Measurements from ENCODE around the gene POLD3.
A peak's percentile ranks its signal among the peaks of the same experiment; 100 is the strongest.

Gene POLD3

DNA sequence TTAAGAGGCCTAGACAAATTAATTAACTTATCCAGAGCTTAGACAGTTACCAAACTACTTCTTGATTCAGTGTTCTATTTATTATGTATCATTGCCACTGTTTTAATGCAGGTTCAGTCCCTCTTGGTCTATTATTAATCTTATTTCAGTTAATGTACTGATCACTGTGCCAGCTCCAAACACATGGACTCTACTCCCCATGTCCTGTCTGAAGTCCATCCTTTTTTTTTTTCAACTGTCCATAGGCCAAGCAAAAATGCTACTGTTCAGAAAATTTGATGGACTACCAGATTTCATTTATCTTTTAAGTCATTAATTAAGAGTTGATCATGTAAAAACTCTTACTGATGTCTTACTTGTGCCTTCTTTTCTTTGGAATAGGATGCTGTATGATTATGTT is 11.9 kb downstream of the POLD3 start:
- TF ChIP-seq, protein P1, sequence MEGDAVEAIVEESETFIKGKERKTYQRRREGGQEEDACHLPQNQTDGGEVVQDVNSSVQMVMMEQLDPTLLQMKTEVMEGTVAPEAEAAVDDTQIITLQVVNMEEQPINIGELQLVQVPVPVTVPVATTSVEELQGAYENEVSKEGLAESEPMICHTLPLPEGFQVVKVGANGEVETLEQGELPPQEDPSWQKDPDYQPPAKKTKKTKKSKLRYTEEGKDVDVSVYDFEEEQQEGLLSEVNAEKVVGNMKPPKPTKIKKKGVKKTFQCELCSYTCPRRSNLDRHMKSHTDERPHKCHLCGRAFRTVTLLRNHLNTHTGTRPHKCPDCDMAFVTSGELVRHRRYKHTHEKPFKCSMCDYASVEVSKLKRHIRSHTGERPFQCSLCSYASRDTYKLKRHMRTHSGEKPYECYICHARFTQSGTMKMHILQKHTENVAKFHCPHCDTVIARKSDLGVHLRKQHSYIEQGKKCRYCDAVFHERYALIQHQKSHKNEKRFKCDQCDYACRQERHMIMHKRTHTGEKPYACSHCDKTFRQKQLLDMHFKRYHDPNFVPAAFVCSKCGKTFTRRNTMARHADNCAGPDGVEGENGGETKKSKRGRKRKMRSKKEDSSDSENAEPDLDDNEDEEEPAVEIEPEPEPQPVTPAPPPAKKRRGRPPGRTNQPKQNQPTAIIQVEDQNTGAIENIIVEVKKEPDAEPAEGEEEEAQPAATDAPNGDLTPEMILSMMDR (IDR thresholded peaks at IDR 0.05; ENCODE audit: extremely low read depth, insufficient read depth, missing control alignments): no peak
- in situ Hi-C loops (cut with MboI; ENCODE audit: low pct_unique_long_range_greater_than_20kb, low sequenced_read_pairs, unreplicated experiment): no loop called here
- DNase-seq (ENCODE audit: low spot score): no peak

DNA sequence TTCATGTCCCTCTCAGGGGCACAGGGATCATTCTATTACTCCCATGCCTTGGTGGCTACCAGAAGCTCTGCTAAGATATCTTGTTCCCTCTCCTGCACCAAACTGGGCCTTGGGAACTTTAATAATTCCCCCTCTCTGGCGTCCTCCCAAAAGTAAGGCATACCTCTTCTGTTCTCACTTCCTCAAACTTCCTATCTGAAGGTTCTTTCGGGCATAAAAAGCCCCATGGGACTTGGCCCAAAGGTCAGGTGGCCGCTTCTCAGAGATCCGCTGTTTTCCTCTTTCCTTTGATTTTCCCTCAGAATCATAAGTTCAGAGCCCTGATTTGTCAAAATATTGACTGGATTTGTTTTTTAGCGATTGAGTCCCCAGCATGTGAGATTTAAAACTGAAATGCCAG is 13.0 kb downstream of the POLD3 start:
- no peak for DNase-seq (ENCODE audit: low spot score)
- TF ChIP-seq, protein P1 (IDR thresholded peaks at IDR 0.05; ENCODE audit: extremely low read depth, insufficient read depth, missing control alignments): no peak
- in situ Hi-C loops (cut with MboI; ENCODE audit: low pct_unique_long_range_greater_than_20kb, low sequenced_read_pairs, unreplicated experiment): no loop called here

DNA sequence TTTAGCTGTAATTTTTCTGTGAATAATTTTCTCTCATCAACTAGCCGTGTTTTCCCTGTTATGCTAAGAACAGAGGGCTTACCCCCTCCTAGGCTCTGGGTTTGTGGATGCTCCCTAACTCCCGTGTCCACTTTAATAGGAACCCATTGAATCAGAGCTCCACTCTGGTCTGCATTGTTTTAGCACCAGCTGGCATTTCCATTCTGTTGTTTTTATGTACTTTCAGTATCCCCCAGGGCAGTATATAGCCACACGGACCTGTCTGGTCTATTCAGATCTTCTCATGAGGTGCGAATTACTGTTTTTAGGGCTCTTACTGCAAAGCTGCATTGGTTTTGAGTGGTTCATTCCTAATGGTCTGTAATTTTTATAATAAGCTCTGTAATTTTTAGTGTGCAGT is 16.0 kb downstream of the POLD3 start:
- DNase-seq (ENCODE audit: low spot score): no peak
- TF ChIP-seq, protein P1 (IDR thresholded peaks at IDR 0.05; ENCODE audit: extremely low read depth, insufficient read depth, missing control alignments): no peak
- in situ Hi-C loops (cut with MboI; ENCODE audit: low pct_unique_long_range_greater_than_20kb, low sequenced_read_pairs, unreplicated experiment): no loop called here

GRCh38 chr11:74611369-74611861 is 19.0 kb downstream of the POLD3 start:
- TF ChIP-seq, protein P1 (IDR thresholded peaks at IDR 0.05; ENCODE audit: extremely low read depth, insufficient read depth, missing control alignments): peak; percentile 53
- peak; percentile 20 for DNase-seq (ENCODE audit: low spot score)
- in situ Hi-C loops (cut with MboI; ENCODE audit: low pct_unique_long_range_greater_than_20kb, low sequenced_read_pairs, unreplicated experiment): no loop called here

- TF ChIP-seq, protein P1 (IDR thresholded peaks at IDR 0.05; ENCODE audit: extremely low read depth, insufficient read depth, missing control alignments): no peak
- in situ Hi-C loops (cut with MboI; ENCODE audit: low pct_unique_long_range_greater_than_20kb, low sequenced_read_pairs, unreplicated experiment): no loop called here
- DNase-seq (ENCODE audit: low spot score): no peak
Observed at GRCh38 chr11:74612877-74613276, 20.5 kb downstream of the POLD3 start.

DNA sequence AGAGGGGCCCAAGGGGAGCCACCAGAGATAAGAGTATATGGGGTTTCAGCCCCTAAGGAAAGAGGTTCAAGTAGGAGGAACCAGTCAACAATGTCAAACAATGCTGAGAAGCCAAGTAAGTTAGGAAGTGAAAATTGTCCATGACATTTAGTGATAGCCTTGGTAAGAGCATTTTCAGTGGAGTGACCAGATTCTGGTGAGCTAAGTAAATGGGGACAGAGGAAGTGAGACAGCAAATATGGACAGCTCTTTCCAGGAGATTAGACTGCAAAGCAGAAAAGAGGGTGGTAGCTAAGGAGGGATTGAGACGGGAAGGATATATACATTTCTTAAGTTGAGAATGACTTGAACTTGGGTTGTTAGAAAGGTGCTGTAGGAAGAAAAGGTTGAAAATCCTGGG is 22.9 kb downstream of the POLD3 start:
- in situ Hi-C loops (cut with MboI; ENCODE audit: low pct_unique_long_range_greater_than_20kb, low sequenced_read_pairs, unreplicated experiment): no loop called here
- no peak for DNase-seq (ENCODE audit: low spot score)
- TF ChIP-seq, protein P1 (IDR thresholded peaks at IDR 0.05; ENCODE audit: extremely low read depth, insufficient read depth, missing control alignments): no peak

DNA sequence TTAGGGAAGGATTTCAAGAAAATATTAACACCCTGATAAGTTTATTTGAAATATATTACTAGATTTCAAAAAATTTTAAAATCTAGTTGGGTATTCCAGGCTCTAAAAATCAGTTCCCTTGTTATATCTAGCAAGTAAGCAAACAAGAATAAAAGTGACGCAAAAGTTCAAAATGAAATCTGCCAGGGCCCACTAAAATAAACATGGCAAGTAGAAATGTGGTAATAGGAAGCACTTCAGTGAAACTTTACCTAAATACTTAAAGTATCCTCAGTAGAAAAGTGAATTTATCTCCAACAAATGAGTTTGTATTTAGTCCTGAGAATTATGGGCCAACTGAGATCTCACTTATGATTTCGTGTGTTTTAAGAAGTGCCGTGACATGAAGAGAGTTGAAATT is 23.6 kb downstream of the POLD3 start:
- TF ChIP-seq, protein P1 (IDR thresholded peaks at IDR 0.05; ENCODE audit: extremely low read depth, insufficient read depth, missing control alignments): no peak
- in situ Hi-C loops (cut with MboI; ENCODE audit: low pct_unique_long_range_greater_than_20kb, low sequenced_read_pairs, unreplicated experiment): no loop called here
- DNase-seq (ENCODE audit: low spot score): no peak
